Endothelial cell of hepatic sinusoid (primary cell): ENCODE data around the gene MYOM1.

Source experiments
- in situ Hi-C: cut with HindIII; loops from 2 replicates; pipeline ENCODE4 v1.10.0; 2017; ENCODE audit warnings: low sequenced_read_pairs

Gene MYOM1

GRCh38 chr18:3154214-3154613 lies 65.6 kb downstream of the MYOM1 start:
- in situ Hi-C loops = no loop called here

DNA sequence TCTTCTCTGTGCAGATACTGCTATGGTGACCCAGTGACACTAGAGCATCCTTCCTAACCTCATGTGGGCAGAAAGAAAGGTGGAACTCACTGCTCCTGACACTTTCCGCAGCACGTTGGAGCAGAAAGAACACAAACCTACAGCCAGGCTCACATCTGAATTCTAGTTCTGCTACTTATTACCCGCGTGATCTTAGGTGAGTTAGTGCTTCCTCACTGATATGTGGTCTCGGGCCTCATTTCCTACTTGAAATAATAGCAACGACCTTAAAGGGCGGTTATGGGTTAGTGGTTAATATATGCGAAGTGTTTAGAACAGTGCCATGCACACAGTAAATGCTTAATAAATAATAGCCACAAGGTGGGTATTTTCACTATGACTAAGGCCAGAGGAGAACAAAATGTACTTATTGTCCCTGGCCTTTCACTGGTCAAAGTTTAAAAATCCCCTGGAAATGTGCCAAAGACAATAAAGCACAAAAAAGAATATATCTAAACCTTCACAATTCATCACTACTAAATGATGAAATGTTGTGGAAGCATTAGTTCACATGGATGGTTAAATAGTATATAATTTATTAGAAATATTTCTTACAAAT lies 66.6 kb downstream of the MYOM1 start:
- in situ Hi-C loops = no loop called here

DNA sequence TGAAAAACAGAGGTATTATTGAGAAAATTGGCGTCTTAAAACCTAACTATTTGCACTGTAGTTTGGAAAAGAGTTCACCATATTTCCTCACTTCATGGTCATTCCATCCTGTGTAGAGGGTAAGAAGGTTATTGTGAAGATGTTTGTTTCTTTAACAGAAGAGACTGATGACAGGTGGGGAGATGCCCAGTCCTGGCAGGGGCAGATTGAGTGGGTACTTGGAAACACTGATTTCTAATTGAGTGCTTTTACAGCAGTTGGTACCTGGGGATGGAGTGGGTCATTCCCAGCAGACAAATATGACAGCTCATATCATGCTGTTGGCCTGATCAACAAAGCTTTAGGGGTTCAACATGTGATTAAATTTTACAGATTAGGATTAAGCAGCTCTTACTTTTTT lies 67.5 kb downstream of the MYOM1 start:
- in situ Hi-C loops = no loop called here

- in situ Hi-C loops = no loop called here
These were observed 68.1 kb downstream of the MYOM1 start for GRCh38 chr18:3151399-3152264.

- in situ Hi-C loops = no loop called here
These were observed 69.1 kb downstream of the MYOM1 start for GRCh38 chr18:3150688-3151087.

DNA sequence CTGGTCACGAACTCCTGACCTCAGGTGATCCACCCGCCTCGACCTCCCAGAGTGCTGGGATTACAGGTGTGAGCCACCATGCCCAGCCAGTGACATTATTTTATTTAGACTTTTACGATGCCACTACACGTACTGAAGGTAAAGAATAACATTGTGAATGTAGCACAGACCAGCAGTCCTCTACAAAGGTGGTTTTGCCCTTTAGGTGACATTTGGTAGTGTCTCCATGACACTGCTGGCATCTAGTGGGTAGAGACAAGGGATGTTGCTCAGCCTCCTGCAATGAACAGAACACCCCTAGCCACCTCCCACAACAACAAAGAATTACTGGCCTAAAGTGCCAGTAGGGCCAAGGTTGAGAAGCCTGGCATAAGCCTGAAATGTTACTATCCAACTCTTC lies 69.5 kb downstream of the MYOM1 start:
- in situ Hi-C loops = no loop called here

DNA sequence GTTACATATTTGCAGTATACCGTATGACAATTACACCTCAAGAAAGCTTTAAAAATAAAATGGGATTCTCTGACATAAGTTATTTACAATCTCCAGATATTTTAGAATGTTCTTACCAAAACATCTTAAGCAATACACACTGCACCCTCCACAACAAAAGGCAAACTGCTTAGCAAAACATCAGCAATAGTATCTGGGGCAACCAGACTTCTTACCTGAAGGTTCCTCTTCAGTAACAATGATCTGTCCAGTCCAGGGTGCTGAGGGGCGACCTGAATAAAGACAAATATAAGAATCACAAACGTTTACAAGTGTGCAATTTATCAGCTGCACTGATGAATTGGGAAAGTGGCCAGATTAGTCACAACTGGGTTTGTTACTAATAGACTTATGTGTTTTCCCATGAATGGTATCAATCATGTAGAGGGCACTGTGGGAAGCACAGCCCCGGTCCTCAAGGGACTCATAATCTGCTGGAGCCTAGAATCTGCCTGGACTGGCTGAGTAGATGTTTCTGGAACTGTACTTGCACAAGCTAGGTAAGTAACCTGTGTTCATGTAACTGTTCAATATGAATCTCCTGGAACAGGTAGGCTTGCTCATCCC lies 70.7 kb downstream of the MYOM1 start:
- in situ Hi-C loops = loop anchor here (5.0 kb wide), 2 partner anchors 33 to 72 kb away; no protein-coding TSS in a partner anchor

GRCh38 chr18:3147935-3148554 lies 71.7 kb downstream of the MYOM1 start:
- in situ Hi-C loops = loop anchor here (5.0 kb wide), 2 partner anchors 34 to 71 kb away; no protein-coding TSS in a partner anchor

- in situ Hi-C loops = no loop called here
These were observed 78.7 kb downstream of the MYOM1 start for GRCh38 chr18:3140986-3141639.

GRCh38 chr18:3140342-3140741 lies 79.4 kb downstream of the MYOM1 start:
- in situ Hi-C loops = no loop called here

DNA sequence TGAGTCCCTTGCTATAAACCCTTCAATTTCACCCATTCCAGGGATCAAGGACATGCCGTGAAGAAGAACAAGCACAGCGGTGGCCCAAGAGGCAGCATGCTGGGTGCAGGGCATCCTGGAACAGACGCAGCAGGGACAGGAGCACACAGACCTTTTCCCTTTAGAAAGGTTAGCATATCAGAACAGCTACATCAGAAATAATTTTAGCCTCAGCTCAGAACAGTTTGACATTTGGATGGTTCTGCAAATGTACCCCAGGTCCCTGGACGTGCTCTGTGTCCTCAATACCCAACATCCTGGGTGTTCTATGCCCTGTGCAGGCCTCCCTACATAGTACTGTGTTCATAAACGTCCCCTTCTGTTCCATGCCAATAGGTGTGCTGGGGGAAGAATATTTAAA lies 80.4 kb downstream of the MYOM1 start:
- in situ Hi-C loops = no loop called here

DNA sequence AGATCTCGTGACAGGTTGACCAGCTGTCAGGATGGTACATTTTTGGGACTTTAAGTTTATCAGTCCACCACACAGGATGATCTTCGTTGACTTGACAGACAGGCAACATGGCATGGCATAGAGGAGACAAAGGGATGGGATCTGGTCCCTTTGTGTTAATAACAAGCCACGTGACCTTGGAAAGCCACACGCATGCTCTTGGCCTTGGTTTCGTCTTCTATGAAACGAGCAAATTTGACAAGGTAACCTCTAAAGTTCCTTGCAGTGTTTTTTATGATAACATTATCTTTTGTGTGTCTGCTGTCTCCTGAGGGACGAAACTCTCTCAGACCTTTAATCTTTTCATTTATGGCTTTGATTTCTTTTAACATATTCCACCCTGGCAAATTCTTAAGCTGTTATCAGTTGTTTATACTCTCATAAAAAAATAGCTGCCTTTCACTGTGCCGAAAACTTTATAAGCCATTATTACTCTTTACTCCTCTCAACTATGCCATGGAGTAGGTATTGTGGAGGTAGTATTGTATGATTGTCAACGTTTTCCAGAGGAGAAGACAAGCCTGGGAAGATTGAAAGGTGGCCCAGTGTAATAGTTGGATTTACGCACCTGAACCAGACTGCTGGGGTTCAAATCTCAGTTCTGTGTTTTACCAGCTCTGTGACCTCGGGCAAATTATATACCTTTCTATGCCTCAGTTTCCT lies 81.3 kb downstream of the MYOM1 start:
- in situ Hi-C loops = no loop called here

- in situ Hi-C loops = no loop called here
These were observed 84.2 kb downstream of the MYOM1 start for GRCh38 chr18:3135536-3135935.

GRCh38 chr18:3132700-3133099 lies 87.1 kb downstream of the MYOM1 start:
- in situ Hi-C loops = no loop called here

DNA sequence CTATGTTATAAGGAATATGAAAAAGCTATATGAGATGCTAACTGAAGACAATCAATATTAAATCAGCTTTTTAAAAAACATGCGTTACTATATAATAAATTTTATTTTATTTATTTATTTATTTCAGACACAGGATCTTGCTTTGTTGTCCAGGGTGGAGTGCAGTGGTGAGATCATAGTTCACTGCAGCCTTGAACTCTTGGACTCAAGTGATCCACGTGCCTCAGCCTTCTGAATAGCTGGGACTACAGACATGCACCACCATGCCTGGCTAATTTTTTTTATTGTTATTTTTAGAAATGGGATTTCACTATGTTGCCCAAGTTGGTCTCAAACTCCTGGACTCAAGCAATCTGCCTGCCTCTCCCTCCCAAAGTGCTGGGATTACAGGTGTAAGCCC lies 89.4 kb downstream of the MYOM1 start:
- in situ Hi-C loops = no loop called here

DNA sequence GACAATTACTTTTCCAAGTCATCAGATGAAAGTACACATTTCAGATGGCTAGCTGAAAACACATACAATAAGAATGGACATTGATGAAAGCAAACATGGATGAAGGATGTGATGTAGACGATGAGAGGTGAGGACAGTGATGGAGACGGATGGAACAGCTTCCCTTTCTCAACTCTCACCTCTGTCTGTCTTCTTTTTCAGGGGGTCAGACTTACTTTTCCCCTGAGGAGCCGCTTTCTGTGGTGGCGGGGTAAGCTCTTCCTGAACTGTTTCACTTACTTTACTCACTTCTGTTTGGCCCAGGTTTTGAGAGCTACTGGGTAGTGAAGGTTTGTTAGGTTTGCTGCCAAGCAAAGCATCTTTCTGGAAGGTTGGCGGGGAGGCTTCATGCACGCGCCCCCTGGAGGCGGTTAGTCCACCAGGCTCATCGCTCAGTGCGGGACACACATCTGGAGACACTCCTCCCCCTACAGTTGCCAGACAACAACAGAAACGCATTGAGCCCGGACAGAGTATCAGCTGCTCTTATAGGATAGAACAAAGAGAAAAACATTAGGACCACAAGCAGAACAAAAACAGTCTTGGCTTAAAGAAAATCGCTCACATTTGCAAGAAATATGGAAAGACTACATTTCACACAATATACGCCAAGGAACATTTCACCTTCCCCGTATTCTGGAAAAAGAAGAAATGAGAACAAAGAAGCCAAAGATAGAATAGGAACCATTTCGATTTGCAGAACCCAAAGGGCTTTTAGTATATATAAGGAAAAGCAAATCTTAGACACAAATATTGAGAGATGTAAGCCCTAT lies 90.5 kb downstream of the MYOM1 start:
- in situ Hi-C loops = no loop called here

DNA sequence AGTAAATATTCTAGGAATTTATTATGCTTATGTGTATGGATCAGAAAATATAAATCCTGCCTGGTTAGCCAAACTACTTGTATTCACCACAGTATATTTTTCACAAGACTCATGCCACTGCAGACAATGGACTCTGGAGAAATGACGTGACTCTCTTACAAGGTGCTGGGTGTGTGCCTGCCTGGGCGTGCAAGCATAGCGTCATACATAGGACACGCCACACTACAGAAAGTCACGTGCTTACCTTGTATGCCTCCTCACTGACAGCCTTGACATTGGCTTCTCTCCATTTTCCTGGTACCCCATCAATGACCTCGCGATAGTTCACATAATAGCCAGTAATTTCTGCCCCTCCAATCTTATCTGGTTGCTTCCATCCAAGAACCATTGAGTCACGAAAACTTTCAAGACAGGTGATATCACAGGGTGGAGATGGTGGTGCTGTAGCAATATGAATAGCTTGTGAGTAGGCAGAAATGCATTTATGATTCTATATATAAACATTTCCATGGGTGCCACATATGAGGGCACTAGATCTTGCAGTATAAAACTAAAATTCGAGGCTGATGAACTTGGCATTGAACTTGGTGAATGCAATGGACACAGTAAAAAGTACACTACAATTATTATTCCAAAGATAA lies 93.2 kb downstream of the MYOM1 start:
- in situ Hi-C loops = no loop called here

GRCh38 chr18:3124822-3125221 lies 94.9 kb downstream of the MYOM1 start:
- in situ Hi-C loops = no loop called here

DNA sequence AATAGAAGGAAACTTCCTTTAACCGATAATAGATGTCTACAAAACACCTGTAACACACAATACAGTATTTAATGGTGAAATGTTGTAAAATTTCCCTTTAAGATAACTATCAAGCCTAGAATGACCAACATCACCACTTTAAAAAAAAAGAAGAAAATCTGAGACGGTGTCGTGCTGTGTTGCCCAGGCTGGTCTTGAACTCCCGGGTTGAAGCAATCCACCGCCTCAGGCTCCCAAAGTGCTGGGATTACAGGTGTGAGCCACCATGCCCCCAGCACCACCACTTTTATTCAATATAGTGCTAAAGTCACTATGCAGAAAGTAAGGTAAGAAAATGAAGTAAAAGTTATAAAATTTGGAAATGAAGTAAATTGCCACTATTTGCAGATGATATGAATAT lies 96.9 kb downstream of the MYOM1 start:
- in situ Hi-C loops = no loop called here
